AG04449 (cell line): ENCODE data around the gene SRSF3.

Experiments used
- CTCF ChIA-PET: fragments of 350-600 bp; formaldehyde crosslinking; extraction: SDS; loops from one replicate; lab custom pipeline; 2021; ENCODE audit warnings: antibody characterized with exemption; lab: Yijun Ruan, JAX
- POLR2A ChIA-PET: fragments of 400-600, 350-600 bp; formaldehyde crosslinking; extraction: SDS; loops from one replicate; lab custom pipeline; 2020; ENCODE audit warnings: antibody characterized with exemption, inconsistent platforms; lab: Yijun Ruan, JAX
- DNase-seq: peaks from one replicate; pipeline ENCODE4 v3.0.0-alpha.2; 2010; ENCODE audit warnings: low read depth, low spot score
- H3K4me3 ChIP-seq: 2 replicates; pipeline ENCODE4 v1.5.1; 2011; ENCODE audit warnings: low read depth, mild to moderate bottlenecking, control low read depth, low read length
- TF ChIP-seq, protein P1 (sequence below): IDR thresholded peaks from one replicate; pipeline ENCODE4 v1.5.1; 2011; ENCODE audit warnings: mild to moderate bottlenecking, moderate library complexity, low read length, control low read depth, inconsistent platforms; ENCODE audit not compliant: insufficient read depth; ENCODE audit errors: missing control alignments

SRSF3 gene

DNA sequence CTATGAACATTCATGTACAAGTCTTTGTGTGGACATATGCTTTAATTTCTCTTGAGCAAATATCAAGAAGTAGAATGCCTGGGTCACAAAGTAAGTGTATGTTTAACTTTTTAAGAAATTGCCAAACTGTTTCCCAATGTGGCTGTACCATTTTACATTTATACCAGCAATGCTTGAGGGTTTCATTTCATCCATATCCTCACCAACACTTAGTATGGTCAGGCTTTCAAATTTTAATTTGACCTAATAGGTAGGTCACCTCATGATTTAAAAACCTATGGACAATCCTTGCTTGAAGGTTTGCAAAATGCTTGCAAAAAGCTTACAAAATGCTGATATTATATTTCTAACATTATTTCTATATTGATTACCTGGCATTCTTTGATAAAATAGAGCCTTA lies 19.5 kb upstream of the SRSF3 start:
- no peak for DNase-seq
- ChIA-PET CTCF (no interaction called here), POLR2A (no interaction called here)
- H3K4me3 ChIP-seq: no peak overlapping the region
- TF ChIP-seq, protein P1, sequence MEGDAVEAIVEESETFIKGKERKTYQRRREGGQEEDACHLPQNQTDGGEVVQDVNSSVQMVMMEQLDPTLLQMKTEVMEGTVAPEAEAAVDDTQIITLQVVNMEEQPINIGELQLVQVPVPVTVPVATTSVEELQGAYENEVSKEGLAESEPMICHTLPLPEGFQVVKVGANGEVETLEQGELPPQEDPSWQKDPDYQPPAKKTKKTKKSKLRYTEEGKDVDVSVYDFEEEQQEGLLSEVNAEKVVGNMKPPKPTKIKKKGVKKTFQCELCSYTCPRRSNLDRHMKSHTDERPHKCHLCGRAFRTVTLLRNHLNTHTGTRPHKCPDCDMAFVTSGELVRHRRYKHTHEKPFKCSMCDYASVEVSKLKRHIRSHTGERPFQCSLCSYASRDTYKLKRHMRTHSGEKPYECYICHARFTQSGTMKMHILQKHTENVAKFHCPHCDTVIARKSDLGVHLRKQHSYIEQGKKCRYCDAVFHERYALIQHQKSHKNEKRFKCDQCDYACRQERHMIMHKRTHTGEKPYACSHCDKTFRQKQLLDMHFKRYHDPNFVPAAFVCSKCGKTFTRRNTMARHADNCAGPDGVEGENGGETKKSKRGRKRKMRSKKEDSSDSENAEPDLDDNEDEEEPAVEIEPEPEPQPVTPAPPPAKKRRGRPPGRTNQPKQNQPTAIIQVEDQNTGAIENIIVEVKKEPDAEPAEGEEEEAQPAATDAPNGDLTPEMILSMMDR: no peak

GRCh38 chr6:36576578-36576977 lies 17.6 kb upstream of the SRSF3 start:
- H3K4me3 ChIP-seq: no peak overlapping the region
- TF ChIP-seq, protein P1: no peak
- no peak for DNase-seq
- POLR2A ChIA-PET: interaction anchor here (0.7 to 2.2 kb wide), 3 partner anchors 10 to 21 kb away, joined by 4 to 14 read pairs (median 12); partner anchors contain the start of gene SRSF3
- CTCF ChIA-PET: interaction anchor here (1.3 kb wide), 1 partner anchor 10 kb away, joined by 6 read pairs; no protein-coding TSS in a partner anchor

DNA sequence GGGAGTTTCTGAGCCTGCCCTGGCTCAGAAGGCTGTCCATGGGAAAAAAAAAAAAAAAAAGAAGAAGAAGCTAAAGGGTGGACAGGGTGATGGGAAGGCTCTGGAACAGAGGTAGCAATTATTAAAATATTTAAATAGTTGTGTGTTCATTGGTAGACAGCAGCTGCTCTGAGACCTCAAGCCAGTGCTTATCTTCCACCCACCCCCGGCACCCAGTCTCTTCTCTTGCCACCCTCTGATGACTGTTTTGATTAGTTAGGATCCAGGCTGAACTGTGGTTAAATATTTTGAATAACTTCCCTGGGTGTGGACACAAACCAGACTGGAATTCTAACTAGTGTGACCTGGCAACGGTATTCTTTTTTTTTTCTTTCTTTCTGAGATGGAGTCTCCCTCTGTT lies 16.9 kb upstream of the SRSF3 start:
- no peak overlapping the region for H3K4me3 ChIP-seq
- ChIA-PET POLR2A (interaction anchor here (0.7 to 2.2 kb wide), 4 partner anchors 9 to 26 kb away, joined by 3 to 14 read pairs (median 8); partner anchors contain the start of gene SRSF3), CTCF (no interaction called here)
- TF ChIP-seq, protein P1: no peak
- peak; percentile 82 for DNase-seq

DNA sequence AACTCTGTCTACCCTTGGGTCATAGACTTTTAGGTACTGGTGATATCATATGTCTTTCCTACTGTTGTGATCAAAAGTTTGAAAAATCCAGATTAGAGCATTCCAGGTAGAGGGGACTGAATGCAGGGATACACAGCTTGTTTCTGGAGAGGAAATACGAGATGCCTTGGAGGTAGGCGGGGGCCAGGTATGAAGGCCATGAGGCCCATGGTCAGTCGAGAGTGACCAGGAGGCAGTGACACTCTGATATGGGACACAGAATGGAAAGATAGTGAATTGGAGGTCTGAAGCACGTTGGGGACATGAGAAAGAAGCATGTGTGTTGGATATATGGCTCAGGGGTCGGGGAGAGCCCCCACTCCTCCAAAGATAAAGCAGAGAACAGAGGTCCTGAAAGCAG lies 16.1 kb upstream of the SRSF3 start:
- CTCF ChIA-PET: no interaction called here

DNA sequence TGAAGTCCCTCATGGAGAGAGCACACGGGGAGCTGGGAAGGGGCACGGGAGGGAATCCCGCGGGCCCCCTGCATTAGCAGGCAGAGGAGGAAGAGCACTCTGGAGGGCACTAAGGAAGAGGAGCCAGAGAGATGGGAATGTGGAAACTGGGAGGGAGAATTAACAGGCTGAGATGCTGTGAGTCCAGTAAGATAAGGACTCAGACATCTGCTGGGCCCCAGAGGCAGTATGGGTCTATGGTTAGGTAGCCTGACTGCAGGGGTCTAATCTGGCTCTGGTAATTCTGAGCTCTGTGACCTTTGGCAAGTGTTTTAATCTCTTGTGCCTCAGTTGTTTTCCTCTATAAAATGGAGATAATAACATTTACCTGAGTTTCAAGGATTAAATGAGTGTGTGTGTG lies 15.7 kb upstream of the SRSF3 start:
- CTCF ChIA-PET: no interaction called here
- POLR2A ChIA-PET: no interaction called here
- DNase-seq: no peak
- TF ChIP-seq, protein P1: no peak
- H3K4me3 ChIP-seq: no peak overlapping the region

More for the DNA sequence above, 16.1 kb upstream of the SRSF3 start:
- H3K4me3 ChIP-seq: no peak overlapping the region
- TF ChIP-seq, protein P1: no peak
- POLR2A ChIA-PET: interaction anchor here (1.9 kb wide), 1 partner anchor 20 kb away, joined by 12 read pairs; no protein-coding TSS in a partner anchor
- no peak for DNase-seq

DNA sequence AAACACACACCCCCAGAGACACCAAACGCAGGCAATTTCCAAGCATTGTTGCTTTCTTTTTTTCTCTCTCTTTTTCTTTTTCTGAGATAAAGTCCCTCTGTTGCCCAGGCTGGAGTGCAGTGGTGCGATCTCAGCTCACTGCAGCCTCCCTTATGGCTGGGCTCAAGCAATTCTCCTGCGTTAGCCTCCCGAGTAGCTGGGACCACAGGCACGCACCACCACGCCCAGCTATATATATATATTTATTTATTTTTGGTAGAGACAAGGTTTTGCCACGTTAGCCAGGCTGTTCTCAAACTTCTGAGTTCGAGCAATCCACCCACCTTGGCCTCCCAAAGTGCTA lies 14.0 kb upstream of the SRSF3 start:
- POLR2A ChIA-PET: interaction anchor here (0.6 to 2.2 kb wide), 4 partner anchors 10 to 385 kb away, joined by 3 to 29 read pairs (median 4); no protein-coding TSS in a partner anchor
- no peak for DNase-seq
- TF ChIP-seq, protein P1: no peak
- CTCF ChIA-PET: interaction anchor here (0.8 to 1.9 kb wide), 4 partner anchors 19 to 47 kb away, joined by 3 to 5 read pairs (median 4); no protein-coding TSS in a partner anchor
- no peak overlapping the region for H3K4me3 ChIP-seq
